GM10266 (cell line): ENCODE results near the gene RMC1.
"Not testable (repeated sequence)": the region's sequence is repeated elsewhere in the genome, so short reads cannot be mapped to it uniquely, and the experiment has no call there.

ENCODE experiments used
- DNase-seq: peaks from one replicate; pipeline ENCODE4 v3.0.0; 2012; ENCODE audit errors: extremely low spot score
- CTCF ChIP-seq: IDR thresholded peaks from 2 replicates; pipeline ENCODE4 v1.5.1; 2012; ENCODE audit warnings: mild to moderate bottlenecking, low read depth; ENCODE audit not compliant: control insufficient read depth, insufficient read depth; ENCODE audit errors: missing control alignments

The RMC1 gene

GRCh38 chr18:23548719-23549118 is 45.4 kb downstream of the RMC1 start:
- DNase-seq, result no peak
- no peak for TF ChIP-seq CTCF

- DNase-seq, result no peak
- no peak for TF ChIP-seq CTCF
Observed at GRCh38 chr18:23550898-23551297, 47.6 kb downstream of the RMC1 start.

- TF ChIP-seq CTCF, result no peak
- no peak for DNase-seq
Observed at GRCh38 chr18:23551978-23552377, 48.7 kb downstream of the RMC1 start.

GRCh38 chr18:23552505-23552904 is 49.2 kb downstream of the RMC1 start:
- no peak for DNase-seq
- no peak for TF ChIP-seq CTCF

- no peak for DNase-seq
- TF ChIP-seq CTCF, result no peak
Observed at GRCh38 chr18:23553887-23554286, 50.6 kb downstream of the RMC1 start.

GRCh38 chr18:23556145-23556780 is 53.0 kb downstream of the RMC1 start:
- DNase-seq, result no peak
- TF ChIP-seq CTCF, result no peak

GRCh38 chr18:23557511-23557910 is 54.2 kb downstream of the RMC1 start:
- DNase-seq, result not testable (repeated sequence)

- TF ChIP-seq CTCF, result no peak
- DNase-seq, result no peak
Observed at GRCh38 chr18:23560186-23560585, 56.9 kb downstream of the RMC1 start.
